MV-4-11 (cell line): ENCODE data around the gene EIF4E3.

Experiments used
- DNase-seq: peaks from one replicate; lab custom pipeline; 2025; lab: John Stamatoyannopoulos, UW

Gene EIF4E3

DNA sequence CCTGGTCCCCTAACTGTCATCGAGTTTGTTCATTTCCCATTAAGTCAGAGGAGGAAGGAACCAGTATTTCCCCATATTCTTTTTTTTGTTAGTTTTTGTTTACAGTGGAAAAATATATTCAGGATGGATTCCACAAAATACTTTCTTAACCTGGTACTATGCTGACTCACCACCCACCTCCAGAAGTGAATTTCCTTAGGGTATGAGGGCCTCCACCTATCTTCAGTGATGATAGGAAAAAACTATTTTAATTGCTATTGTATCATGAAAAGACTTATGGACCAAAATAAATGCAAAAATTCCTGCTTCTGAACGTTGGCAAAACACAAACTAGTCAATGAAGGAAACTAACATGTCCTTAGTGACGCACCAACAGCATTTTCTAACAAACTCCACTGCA lies 77.5 kb downstream of the EIF4E3 start:
- DNase-seq = no peak

DNA sequence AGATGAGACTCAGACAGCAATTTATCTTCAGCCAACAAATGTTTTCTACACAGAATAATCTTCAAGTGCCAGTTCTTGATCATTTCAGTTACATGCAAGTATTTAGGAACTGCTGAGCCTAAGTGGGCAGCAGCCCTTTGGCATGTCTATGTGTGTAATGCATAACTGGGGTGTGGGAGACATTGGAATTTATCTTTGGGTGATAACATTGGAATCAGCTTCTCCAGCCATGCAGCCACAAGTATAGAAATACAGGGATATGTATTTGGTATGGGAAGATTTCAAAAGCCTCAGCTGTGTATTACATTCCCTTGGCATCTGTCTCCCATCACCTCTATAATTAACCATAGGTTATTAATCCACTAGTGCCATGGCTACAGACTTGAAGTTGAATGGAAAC lies 78.2 kb downstream of the EIF4E3 start:
- DNase-seq = no peak

DNA sequence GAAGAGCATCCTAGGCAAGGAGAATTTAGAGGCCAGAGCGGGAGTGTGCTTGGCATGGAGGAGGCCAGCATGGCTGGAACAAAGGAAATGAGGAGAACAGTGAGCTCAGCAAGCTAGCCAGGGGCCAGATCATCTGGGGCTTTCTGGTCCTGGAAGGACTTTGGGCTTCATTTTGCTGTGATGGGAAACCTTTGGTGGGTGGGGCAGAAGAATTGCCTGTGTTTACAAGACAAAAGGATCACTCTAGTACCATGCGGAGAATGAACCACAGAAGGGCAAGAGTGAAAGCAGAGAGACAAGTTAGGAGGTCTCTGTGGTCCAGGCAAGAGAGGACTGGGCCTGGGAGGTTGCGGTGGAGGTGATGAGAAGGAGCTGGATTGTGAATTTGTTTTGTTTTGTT lies 80.1 kb downstream of the EIF4E3 start:
- no peak for DNase-seq

DNA sequence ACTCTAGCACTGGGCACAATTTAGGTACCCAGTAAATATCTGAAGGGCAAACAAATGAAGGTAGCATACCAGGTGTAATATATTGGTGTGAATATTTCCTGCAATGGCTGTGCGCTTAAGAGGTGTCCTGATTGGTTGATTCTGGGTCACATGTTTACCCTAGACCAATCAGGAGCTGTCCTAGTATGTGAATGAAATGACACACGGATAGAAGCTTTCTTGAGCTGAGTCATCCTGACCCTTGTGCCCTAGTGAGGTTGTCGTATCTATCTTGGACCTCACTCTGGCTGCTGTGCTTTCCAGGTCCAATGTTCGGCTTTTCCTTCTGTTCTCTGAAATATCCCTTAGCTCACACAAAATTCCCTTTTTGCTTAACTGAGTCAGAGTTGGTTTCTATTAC lies 83.5 kb downstream of the EIF4E3 start:
- DNase-seq = no peak

DNA sequence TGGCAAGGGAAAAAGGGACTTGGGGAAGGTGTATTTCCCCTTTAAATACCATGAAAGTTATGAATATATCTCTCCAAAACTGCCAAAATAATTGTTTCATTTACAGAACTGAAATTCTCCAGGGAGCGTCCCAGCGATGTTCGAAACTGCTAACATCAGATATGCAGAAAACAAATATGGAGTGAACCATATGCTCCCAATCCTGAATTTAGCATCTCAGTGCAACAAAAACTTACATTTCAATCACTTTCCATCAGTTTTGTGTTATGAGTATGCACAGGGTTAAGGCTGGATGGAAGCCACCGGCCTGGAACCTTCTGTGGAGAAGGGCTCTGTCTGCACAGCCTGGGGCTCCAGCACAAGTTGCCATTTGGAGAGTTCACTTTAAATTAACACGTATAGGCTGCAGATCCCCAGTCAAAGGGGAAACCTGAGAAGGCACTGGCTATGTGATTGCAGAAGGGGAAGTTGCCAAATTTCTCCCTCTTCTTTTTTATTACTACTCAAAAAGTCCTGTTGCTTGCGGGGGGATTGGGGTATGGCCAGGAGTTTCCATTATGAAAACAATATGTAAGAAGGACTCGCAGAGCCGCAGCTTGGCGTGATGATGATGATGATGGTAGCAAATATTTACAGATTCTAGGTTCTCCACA lies 84.7 kb downstream of the EIF4E3 start:
- peak; percentile 29 for DNase-seq

DNA sequence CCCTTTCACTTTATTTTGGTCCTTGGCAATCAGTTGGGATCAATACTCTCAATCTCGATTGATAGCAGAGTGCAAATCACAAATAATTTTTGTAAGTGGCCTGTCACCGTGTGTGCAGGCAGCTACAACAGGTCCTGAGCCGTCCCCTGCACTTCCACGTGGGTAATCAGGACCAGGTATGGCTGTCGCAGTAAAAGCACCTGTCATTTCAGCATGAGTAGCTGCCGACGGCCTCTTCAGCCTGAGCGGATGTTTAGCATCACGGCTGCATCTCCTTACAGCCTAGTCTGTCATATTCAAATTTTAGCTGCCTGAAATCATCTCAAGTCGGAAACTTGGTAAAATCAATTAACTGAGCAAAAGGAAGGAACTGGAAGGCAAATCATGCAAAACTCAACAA lies 88.7 kb downstream of the EIF4E3 start:
- no peak for DNase-seq

DNA sequence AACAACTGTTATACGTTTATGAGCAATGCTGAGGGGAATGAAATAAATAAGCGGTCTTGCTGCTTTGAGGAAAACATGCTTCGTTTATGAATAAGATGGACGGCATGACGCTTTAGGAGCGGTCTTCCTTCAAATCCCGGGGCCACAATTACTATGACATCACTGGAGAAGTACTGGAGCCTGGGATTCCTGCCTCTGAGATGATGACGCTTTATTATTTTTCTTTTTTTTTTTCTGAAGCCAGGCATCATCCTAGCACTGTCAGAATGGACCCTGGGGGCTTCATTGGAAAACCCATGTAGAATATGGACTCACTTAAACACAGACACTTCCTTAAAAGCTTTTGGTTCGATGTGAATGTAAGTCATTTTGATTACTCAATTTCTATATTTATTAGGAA lies 89.2 kb downstream of the EIF4E3 start:
- DNase-seq = no peak

DNA sequence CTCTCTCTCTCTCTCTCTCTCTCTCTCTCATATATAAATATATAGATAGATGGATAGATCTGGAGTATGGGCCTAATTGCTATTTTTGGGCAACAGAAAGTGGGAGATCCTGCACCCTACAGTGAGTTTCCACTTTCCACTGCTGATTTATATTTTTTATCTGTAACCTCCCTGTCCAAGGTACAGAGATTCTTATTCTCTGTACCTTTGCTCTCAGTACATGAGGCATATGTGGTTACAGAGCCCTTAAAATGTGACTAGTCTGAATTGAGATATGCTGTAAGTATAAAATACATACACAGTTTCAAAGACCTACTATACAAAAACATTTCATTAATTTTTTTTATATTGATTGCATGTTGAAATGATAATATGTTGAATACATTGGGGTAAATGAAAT lies 90.5 kb downstream of the EIF4E3 start:
- DNase-seq = no peak

DNA sequence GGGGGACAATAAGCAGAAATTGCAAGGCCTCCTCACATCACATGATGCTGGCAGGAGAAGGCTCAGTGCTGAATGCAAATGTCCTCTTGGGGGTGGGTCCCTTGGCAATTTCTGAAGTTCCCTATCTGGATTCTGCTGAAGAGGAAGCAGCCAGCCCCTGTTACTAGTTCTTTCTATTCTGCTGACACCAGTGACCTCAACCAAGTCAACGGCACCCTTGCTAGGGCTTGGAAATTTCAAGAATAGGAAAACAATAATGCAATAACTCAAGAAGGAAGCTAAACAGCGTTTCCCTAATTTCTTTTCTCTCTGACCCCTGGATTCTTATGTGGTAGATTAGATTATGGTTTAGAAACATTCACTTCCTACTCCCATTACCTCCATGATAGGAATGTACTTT lies 95.5 kb downstream of the EIF4E3 start:
- peak; percentile 77 for DNase-seq

DNA sequence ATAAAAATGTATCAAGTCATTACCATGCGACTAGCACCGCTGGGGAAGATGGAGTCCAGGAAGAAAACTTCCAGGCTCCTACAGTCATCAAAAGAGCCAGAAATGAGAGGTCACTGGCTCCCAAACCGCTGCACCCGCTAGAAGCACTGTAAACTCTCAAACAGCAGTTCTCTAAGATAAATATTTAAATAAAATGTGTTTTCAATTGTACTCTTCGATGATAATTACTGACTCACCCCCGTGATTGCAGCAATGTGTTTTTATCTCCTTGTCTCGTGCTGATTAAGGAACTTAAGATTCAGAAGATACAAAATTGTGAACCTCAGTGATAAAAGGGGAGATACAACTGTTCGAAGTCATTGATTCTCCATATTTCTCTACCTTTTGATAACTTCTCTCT lies 95.9 kb downstream of the EIF4E3 start:
- no peak for DNase-seq

DNA sequence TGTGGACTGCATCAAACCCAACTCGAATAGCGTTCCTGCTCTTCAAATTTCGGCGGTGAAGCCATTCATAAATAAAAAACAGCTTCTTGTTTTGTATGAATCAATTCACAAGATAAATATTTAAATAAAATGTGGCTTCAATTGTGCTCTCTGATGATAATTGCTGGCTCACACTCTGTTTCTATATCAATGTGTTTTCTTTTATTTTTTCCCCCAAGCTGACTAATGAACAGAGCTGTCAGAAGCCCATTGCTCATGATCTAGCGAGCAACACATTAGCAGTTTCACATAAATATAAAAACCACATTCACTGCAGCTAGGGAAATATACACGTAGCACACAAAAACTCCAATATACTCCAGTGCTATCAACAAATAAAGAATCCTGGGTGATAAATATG lies 96.7 kb downstream of the EIF4E3 start:
- DNase-seq = no peak

DNA sequence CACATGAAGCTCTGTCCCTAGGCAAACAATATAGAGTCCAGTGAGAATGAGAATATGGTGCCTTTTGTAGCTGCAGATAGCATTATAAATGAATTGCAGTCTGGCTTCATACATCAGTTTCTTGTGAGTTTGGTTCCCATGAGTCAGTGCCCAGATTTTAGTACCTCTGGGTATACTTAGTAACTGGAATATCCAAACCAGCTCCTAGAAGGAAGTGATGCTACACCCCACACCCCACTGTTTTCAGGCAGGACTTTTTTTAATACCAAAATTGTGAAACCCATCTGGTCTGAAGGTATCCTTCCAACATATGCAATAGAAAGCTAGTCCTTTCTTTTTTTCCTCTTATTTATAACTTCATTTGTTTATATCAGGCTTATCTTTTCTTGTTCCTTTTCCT lies 99.5 kb downstream of the EIF4E3 start:
- DNase-seq = no peak
